Measurements from ENCODE around the gene CEMIP2.
A peak's percentile ranks its signal among the peaks of the same experiment; 100 is the strongest.

Gene CEMIP2

GRCh38 chr9:71769175-71770161 is 1.2 kb upstream of the CEMIP2 start:
- peak; percentile 76 to 82 for DNase-seq

GRCh38 chr9:71767776-71768321 is 464 bp downstream of the CEMIP2 start:
- peak in 1 of 2 experiments; percentile 45 for DNase-seq

- no peak for DNase-seq
These were observed 1.0 kb downstream of the CEMIP2 start for GRCh38 chr9:71767163-71767775.

- peak in 1 of 2 experiments; percentile 30 for DNase-seq
These were observed 1.6 kb downstream of the CEMIP2 start for GRCh38 chr9:71766663-71767062.

- peak; percentile 44 to 49 for DNase-seq
These were observed 2.6 kb downstream of the CEMIP2 start for GRCh38 chr9:71765693-71766092.

GRCh38 chr9:71764891-71765290 is 3.4 kb downstream of the CEMIP2 start:
- DNase-seq: no peak

GRCh38 chr9:71764463-71764862 is 3.9 kb downstream of the CEMIP2 start:
- no peak for DNase-seq

- no peak for DNase-seq
These were observed 4.5 kb downstream of the CEMIP2 start for GRCh38 chr9:71763832-71764231.

- no peak for DNase-seq
These were observed 5.2 kb downstream of the CEMIP2 start for GRCh38 chr9:71762900-71763653.

GRCh38 chr9:71761938-71762353 is 6.4 kb downstream of the CEMIP2 start:
- no peak for DNase-seq

- DNase-seq: no peak
These were observed 7.4 kb downstream of the CEMIP2 start for GRCh38 chr9:71760901-71761300.

GRCh38 chr9:71758785-71759184 is 9.5 kb downstream of the CEMIP2 start:
- no peak for DNase-seq

- DNase-seq: no peak
These were observed 10.0 kb downstream of the CEMIP2 start for GRCh38 chr9:71758277-71758676.

- no peak for DNase-seq
These were observed 11.6 kb downstream of the CEMIP2 start for GRCh38 chr9:71756753-71757152.

GRCh38 chr9:71755869-71756268 is 12.4 kb downstream of the CEMIP2 start:
- DNase-seq: no peak

GRCh38 chr9:71755230-71755629 is 13.1 kb downstream of the CEMIP2 start:
- no peak for DNase-seq

- no peak for DNase-seq
These were observed 14.2 kb downstream of the CEMIP2 start for GRCh38 chr9:71754151-71754550.

GRCh38 chr9:71752928-71753327 is 15.4 kb downstream of the CEMIP2 start:
- DNase-seq: no peak

GRCh38 chr9:71752352-71752751 is 16.0 kb downstream of the CEMIP2 start:
- DNase-seq: no peak

- DNase-seq: no peak
These were observed 20.0 kb downstream of the CEMIP2 start for GRCh38 chr9:71748280-71748743.

- no peak for DNase-seq
These were observed 20.7 kb downstream of the CEMIP2 start for GRCh38 chr9:71747576-71747975.

GRCh38 chr9:71746758-71747125 is 21.6 kb downstream of the CEMIP2 start:
- DNase-seq: no peak
